K562 (cell line): Measurements from ENCODE around the gene SLC22A23. TPM values are rescaled to one million over a fixed set of nuclear protein-coding genes. Genes with fewer than 3 reads are reported as not detected.

ENCODE experiments used
- ATAC-seq: fragments of 200-7000 bp; cut with Tn5 transposase; 3 replicates; pipeline ENCODE4 v1.9.1; 2020; ENCODE audit warnings: moderate library complexity
- BruUV-seq: library from RNA; stranded (reverse); fragments of 400-500 nt; replicated peaks from 2 replicates; lab custom pipeline; 2021; lab: Mats Ljungman, UMichigan
- CTCF ChIA-PET: fragments of 300-600 bp; formaldehyde crosslinking; extraction: SDS; loops from one replicate; lab custom pipeline; 2021; ENCODE audit warnings: low intra/inter-chr PET ratio; lab: Yijun Ruan, JAX
- POLR2A ChIA-PET: fragments of 300-600, 350-650 bp; sonication (Branson Sonifier 250); formaldehyde crosslinking; extraction: SDS; loops from one replicate; lab custom pipeline; 2021; ENCODE audit warnings: antibody characterized with exemption, inconsistent platforms; lab: Yijun Ruan, JAX
- DNase-seq, 4 experiments: peaks; one replicate each; pipeline versions ENCODE4 v3.0.0 to v3.0.0-alpha.2; 2011 to 2018; ENCODE audit warnings: low spot score in 3 of 4, mixed read lengths in 3 of 4; ENCODE audit errors: extremely low read depth in 1 of 4
- FAIRE-seq: peaks from 2 replicates; lab custom pipeline; 2011; peaks lifted over from hg19 to GRCh38; lab: Jason Lieb, UNC
- H2AFZ ChIP-seq: 2 replicates; pipeline ENCODE4 v1.6.0; 2011; ENCODE audit warnings: low read depth, low read length, control low read depth, inconsistent platforms
- H3K27ac ChIP-seq: fragments of 200-600 bp; 3 replicates; pipeline ENCODE4 v1.8.0; 2011; ENCODE audit warnings: low read depth, mild to moderate bottlenecking, control low read depth, inconsistent platforms, low read length, moderate library complexity, mixed read lengths; ENCODE audit errors: extremely low read depth
- H3K27me3 ChIP-seq, 2 experiments: fragments of 300-600 bp in 1 of 2; 2 replicates in 1 of 2; 3 replicates in 1 of 2; pipeline versions ENCODE4 v1.6.0 to v1.8.0; 2011; ENCODE audit warnings: inconsistent platforms in 2 of 2, low read length in 2 of 2, mild to moderate bottlenecking in 1 of 2, mixed read lengths in 1 of 2, moderate library complexity in 1 of 2; ENCODE audit not compliant: control insufficient read depth in 2 of 2, insufficient read depth in 2 of 2
- H3K36me3 ChIP-seq: fragments of 300-600 bp; 3 replicates; pipeline ENCODE4 v1.8.0; 2011; ENCODE audit warnings: mild to moderate bottlenecking, low read length, inconsistent platforms; ENCODE audit not compliant: control insufficient read depth, insufficient read depth
- H3K4me1 ChIP-seq, 2 experiments: fragments of 200-600 bp in 1 of 2; replicated peaks in 1 of 2; 2 replicates in 1 of 2; 3 replicates in 1 of 2; pipeline versions ENCODE4 v1.5.1 to v1.8.0; 2011; ENCODE audit warnings: inconsistent platforms in 2 of 2, low read length in 2 of 2, mild to moderate bottlenecking in 1 of 2, mixed read lengths in 1 of 2, moderate library complexity in 1 of 2; ENCODE audit not compliant: control insufficient read depth in 2 of 2, insufficient read depth in 2 of 2
- H3K4me2 ChIP-seq: 2 replicates; pipeline ENCODE4 v1.6.1; 2011; ENCODE audit warnings: low read length, control low read depth, inconsistent platforms, mixed read lengths; ENCODE audit not compliant: insufficient read depth
- H3K4me3 ChIP-seq: fragments of 200-600 bp; sonication (generic), shearing (Covaris generic); 2 replicates; pipeline ENCODE4 v1.5.1; 2016; ENCODE audit warnings: control low read depth, inconsistent platforms
- H3K79me2 ChIP-seq: fragments of 200-600 bp; 3 replicates; pipeline ENCODE4 v1.8.0; 2011; ENCODE audit warnings: low read length, inconsistent platforms; ENCODE audit not compliant: control insufficient read depth, insufficient read depth
- H3K9ac ChIP-seq, 2 experiments: 2 replicates each; pipeline versions ENCODE4 v1.6.0 to v1.6.1; 2011; ENCODE audit warnings: low read depth in 2 of 2, low read length in 2 of 2, control low read depth in 1 of 2, inconsistent platforms in 1 of 2, mild to moderate bottlenecking in 1 of 2, mixed read lengths in 1 of 2; ENCODE audit not compliant: insufficient read depth in 1 of 2
- H3K9me1 ChIP-seq: one replicate; pipeline ENCODE4 v1.6.0; 2011; ENCODE audit warnings: inconsistent platforms, mild to moderate bottlenecking, low read length, moderate library complexity; ENCODE audit not compliant: control insufficient read depth, insufficient read depth
- H3K9me3 ChIP-seq: replicated peaks from 2 replicates; pipeline ENCODE4 v1.5.1; 2011; ENCODE audit warnings: low read depth, low read length, inconsistent platforms; ENCODE audit not compliant: control insufficient read depth, insufficient read depth
- H4K20me1 ChIP-seq: replicated peaks from 2 replicates; pipeline ENCODE4 v1.6.1; 2011; ENCODE audit warnings: low read length, inconsistent platforms, mixed read lengths; ENCODE audit not compliant: control insufficient read depth, insufficient read depth
- ADNP ChIP-seq: fragments of 200-800 bp; sonication (Bioruptor generic); IDR thresholded peaks from 2 replicates; pipeline ENCODE4 v1.6.1; 2016; ENCODE audit warnings: missing genetic modification characterization, missing compliant biosample characterization
- BCOR ChIP-seq: fragments of 450-650 bp; IDR thresholded peaks from 2 replicates; pipeline ENCODE4 v1.6.1; 2016
- CBX3 ChIP-seq, 2 experiments: IDR thresholded peaks; 1 replicate in 1 of 2; 2 replicates in 1 of 2; pipeline ENCODE4 v1.6.1; 2012; ENCODE audit warnings: inconsistent platforms in 2 of 2, low read length in 2 of 2, borderline replicate concordance in 1 of 2, control low read depth in 1 of 2
- HDAC2 ChIP-seq: fragments of 450-650 bp; IDR thresholded peaks from 2 replicates; pipeline ENCODE4 v1.6.1; 2016; ENCODE audit warnings: mild to moderate bottlenecking
- KDM1A ChIP-seq, 2 experiments: fragments of 450-650 bp; IDR thresholded peaks; 2 replicates each; pipeline ENCODE4 v1.6.1; 2016; ENCODE audit warnings: mild to moderate bottlenecking in 2 of 2
- RBM25 ChIP-seq: fragments of 200-400 bp; formaldehyde crosslinking; IDR thresholded peaks from 2 replicates; pipeline ENCODE4 v1.6.1; 2018; ENCODE audit warnings: low read length, low read depth, moderate library complexity; ENCODE audit not compliant: severe bottlenecking
- RNF2 ChIP-seq: sonication (generic); IDR thresholded peaks from 2 replicates; pipeline ENCODE4 v1.6.1; 2016
- SP1 ChIP-seq: sonication (generic); formaldehyde crosslinking; IDR thresholded peaks from 2 replicates; pipeline ENCODE4 v1.8.1; 2022; ENCODE audit warnings: mild to moderate bottlenecking, missing genetic modification reagents
- ZNF12 ChIP-seq: sonication (generic); formaldehyde crosslinking; IDR thresholded peaks from 2 replicates; pipeline ENCODE4 v1.4.0; 2020; ENCODE audit warnings: mild to moderate bottlenecking, missing genetic modification reagents
- ZNF584 ChIP-seq: fragments of 200-800 bp; sonication (Bioruptor generic); IDR thresholded peaks from 2 replicates; pipeline ENCODE4 v1.6.1; 2016; ENCODE audit warnings: low read depth, mild to moderate bottlenecking, missing genetic modification characterization, missing compliant biosample characterization
- WGBS: fragments of 100-300 bp; shearing (Covaris generic); methylation state at CpG from one replicate; pipeline ENCODE4 v1.1.6; 2016; ENCODE audit warnings: low coverage, mixed read lengths; ENCODE audit not compliant: insufficient coverage; ENCODE audit errors: missing lambda C conversion rate; 5-methylcytosine and 5-hydroxymethylcytosine counted together
- in situ Hi-C: fragments of 300-500 bp; cut with MboI; formaldehyde crosslinking; loops from 4 replicates; pipeline ENCODE4 v1.15.0; 2018; ENCODE audit warnings: inconsistent platforms, mixed read lengths
- intact Hi-C: fragments of 100-400 bp; cut with micrococcal nuclease; formaldehyde crosslinking; loops from 2 replicates; pipeline ENCODE4 v1.14.2; 2022
- polyA plus RNA-seq, 8 experiments: library from polyadenylated mRNA; depleted of rRNA in 4 of 8; stranded (reverse) in 5 of 8; unstranded in 3 of 8; fragments of >200 nt; fragmentation: Nextera tagmentation in 2 of 8; fragmentation: Illumina TruSeq in 1 of 8; extraction: Ambion mirVana in 2 of 8; extraction: Trizol in 1 of 8; gene quantifications; 2 replicates each; pipeline versions ENCODE4 v1.2.1 to v1.2.3, GENCODE V29; 2011 to 2014; ENCODE audit warnings: inconsistent platforms in 1 of 8, missing spikeins in 1 of 8
- total RNA-seq, 7 experiments: library from RNA; depleted of rRNA in 6 of 7; stranded (reverse); fragments of >200 nt in 6 of 7; fragmentation: Illumina TruSeq in 2 of 7; extraction: Trizol in 2 of 7; gene quantifications; 2 replicates each; pipeline versions ENCODE4 v1.2.1 to v1.2.3, GENCODE V29; 2011 to 2021; ENCODE audit warnings: low replicate concordance in 1 of 7
- TF ChIP-seq, protein P1 (sequence below): fragments of 450-650 bp; IDR thresholded peaks from 2 replicates; pipeline ENCODE4 v1.6.1; 2016

The SLC22A23 gene
- total and polyA plus RNA-seq, 9 of the 15 experiments (the other 6 are each of a cell fraction or from before 2014, with no cell fraction given) = 0.30 to 8.7 (median 2.5) TPM

- Histone ChIP-seq H3K4me2 (no peak overlapping the region), H3K27me3 (no peaks in the 10 kb centered on the region; a peak in 1 of 5 replicates), H3K4me1 (peaks cover under 1 to 7% of the 10 kb centered on the region in 2 experiments; a peak in 2 of 5 replicates), H3K79me2 (no peaks in the 10 kb centered on the region), H3K36me3 (no peaks in the 10 kb centered on the region), H3K9me1 (no peaks in the 10 kb centered on the region), H3K4me3 (no peak overlapping the region), H2AFZ (no peak overlapping the region), H4K20me1 (no peaks in the 10 kb centered on the region), H3K9ac (no peak overlapping the region), H3K27ac (no peak overlapping the region), H3K9me3 (no peaks in the 10 kb centered on the region)
- FAIRE-seq (no peak), ATAC-seq (no peak), DNase-seq (no peak)
- intact Hi-C loops = no loop called here
- ChIA-PET CTCF (no interaction called here), POLR2A (interaction anchor here (1.2 to 1.4 kb wide), 2 partner anchors 9 to 14 kb away, joined by 3 to 6 read pairs; no protein-coding TSS in a partner anchor)
- in situ Hi-C loops = no loop called here
- 5% methylated on average over 1 of the region's 1 CpG for WGBS
- TF ChIP-seq, protein P1, sequence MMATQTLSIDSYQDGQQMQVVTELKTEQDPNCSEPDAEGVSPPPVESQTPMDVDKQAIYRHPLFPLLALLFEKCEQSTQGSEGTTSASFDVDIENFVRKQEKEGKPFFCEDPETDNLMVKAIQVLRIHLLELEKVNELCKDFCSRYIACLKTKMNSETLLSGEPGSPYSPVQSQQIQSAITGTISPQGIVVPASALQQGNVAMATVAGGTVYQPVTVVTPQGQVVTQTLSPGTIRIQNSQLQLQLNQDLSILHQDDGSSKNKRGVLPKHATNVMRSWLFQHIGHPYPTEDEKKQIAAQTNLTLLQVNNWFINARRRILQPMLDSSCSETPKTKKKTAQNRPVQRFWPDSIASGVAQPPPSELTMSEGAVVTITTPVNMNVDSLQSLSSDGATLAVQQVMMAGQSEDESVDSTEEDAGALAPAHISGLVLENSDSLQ = peak; percentile 69
- TF ChIP-seq KDM1A (IDR thresholded peaks at IDR 0.05) (peak in 1 of 2 experiments; percentile 66; a peak in 3 of 4 replicates), BCOR (peak; percentile 88), RNF2 (no peak), ZNF12 (CRISPR knock-in tag) (no peak), HDAC2 (0 out of 2 replicates have a peak, but pooled peaks have one; percentile 22), RBM25 (peak; percentile 81), ADNP (tag) (peak; percentile 86), CBX3 (IDR thresholded peaks at IDR 0.05; ENCODE audit: borderline replicate concordance in 1 of 2, low read length in 2 of 2) (0 out of 3 replicates have a peak, but pooled peaks of 1 of the 2 experiments have one; percentile 27), ZNF584 (CRISPR knock-in tag) (no peak), SP1 (CRISPR knock-in tag) (no peak)
- no TSS peak for BruUV-seq
These were observed 11.1 kb upstream of the SLC22A23 start for GRCh38 chr6:3467996-3468395.
